ENCODE data around the gene DLK2.
"Not testable (repeated sequence)": the region's sequence is repeated elsewhere in the genome, so short reads cannot be mapped to it uniquely, and the experiment has no call there.

The DLK2 gene

DNA sequence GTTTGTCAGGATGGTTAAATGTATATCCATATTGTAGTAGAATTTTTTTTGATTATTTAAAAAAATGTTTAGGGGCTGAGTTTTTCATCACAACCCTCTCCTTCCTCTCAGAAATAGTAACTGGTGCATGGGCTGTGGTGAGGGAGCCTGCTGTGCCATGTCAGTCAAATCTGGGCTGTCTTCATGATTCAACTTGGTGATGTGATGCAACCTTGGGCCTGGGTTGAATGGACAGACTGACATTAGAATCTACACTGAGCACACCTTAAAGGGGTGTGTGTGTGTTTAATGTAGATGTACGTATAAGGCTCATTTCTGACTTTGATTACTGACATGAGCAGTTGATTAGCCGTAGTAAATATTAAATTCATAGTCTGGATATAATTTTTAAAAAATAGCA is 25.7 kb upstream of the DLK2 start:
- no peak for DNase-seq

DNA sequence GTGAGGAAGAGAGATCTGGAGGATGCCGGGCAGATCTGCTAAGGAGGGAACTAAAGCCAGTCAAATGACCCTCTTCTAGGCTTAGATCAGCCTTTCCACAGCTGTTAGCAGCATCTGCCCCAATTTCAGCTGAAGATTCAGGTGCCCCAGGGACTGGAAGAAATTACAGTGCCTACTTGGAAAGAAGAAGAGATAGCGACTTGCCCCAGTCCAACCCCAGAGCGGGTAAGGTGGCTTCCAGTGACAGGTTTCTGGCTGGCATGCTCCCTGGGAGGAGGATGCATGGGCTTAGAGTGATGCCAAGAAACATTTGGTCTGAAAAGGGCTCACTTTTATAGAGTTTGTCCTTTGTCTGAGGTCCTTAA is 22.6 kb upstream of the DLK2 start:
- peak; percentile 21 for DNase-seq

DNA sequence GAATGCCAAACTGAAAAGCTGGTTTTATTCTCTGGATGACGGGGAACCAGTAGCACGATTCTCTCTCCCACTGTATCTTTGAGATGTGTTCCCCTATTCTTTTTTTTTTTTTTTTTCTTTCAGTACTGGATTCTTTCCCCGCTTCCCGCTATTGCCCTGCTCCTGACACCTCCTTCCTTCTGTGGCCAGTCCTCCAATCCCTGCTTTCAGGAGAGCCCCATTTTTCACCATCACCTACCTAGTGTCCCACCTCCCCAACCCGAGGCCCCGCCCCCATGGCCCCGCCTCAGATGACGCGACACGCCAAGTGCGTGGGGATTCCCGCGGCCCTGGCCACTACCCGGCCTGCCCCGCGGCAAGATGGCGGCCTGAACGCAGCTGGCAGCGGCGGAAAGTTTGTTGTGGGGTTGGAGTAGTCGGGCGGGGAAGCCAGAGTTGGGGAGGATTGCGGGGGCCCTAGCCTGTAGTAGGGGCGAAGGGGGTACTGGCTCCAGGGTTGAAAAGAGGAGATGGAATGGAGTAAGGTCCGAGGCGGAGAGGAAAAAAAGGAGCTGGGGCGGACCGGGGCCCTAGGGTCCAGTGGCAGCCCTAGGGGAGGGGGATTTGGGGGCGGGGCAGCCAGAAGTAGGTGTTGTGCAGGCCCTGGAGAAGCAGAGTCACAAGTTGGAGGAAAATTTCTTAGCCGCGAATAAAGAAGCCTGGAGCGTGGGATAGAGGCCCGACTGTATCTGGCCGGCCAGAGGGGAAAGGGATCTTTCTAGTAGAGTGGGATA is 22.1 kb upstream of the DLK2 start, which contains the start of gene TJAP1:
Gene TJAP1, plus strand, starts transcription at position 336 of the 773 bp plus-strand sequence. CDS start 21,432 bp downstream, outside the sequence.
- peak; percentile 96 for DNase-seq

DNA sequence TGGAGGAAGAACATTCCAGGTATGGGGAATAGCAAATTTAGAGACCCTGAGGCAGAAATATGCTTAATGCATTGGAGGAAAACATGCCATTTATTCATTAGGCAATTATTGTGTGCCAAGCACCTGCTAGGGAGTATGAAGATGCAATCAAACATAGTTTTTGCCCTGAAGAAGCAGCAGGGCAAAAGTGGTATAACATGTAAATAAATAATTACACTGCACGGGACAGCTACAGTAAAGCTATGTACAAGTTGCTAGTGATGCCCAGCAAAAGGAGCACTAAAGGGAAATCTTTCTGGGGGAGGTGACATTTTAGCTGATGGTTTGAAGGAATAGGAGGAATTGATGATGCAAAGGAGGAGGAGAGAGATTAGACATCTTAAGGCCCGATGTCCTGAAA is 21.4 kb upstream of the DLK2 start:
- peak; percentile 30 for DNase-seq

DNA sequence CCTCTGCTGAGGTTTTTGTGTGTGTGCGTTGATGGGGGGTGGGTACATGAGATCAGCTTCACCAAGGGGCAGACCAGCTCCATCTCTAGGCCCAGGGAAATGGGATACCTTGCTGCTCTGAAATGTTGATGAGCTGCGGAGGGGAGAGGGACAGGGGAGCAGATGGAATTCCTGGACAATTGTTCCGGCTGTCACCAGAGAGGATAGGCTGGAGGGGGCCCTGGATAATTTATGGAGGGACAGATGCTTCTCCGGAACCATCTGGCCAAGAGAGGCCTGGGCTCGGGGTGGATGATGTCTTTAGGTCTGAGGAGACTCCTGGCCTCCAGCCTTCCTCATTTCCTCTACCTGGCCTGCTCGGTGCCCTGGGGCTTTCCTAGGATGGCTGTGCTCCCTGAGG is 20.2 kb upstream of the DLK2 start:
- no peak for DNase-seq

DNA sequence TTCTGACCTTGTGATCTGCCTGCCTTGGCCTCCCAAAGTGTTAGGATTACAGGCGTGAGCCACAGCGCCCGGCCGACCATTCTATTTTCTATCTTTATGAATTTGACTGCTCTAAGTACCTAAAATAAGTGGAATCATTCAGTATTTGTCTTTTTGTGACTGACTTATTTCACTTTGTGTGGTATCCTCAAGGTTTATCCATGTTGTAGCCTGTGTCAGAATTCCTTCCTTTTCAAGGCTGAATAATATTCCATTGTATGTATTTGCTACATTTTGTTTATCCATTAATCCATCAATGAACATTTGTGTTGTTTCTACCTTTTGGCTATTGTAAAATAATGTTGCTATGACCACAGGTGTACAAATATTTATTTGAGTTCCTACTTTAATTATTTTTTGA is 17.2 kb upstream of the DLK2 start:
- DNase-seq: no peak

DNA sequence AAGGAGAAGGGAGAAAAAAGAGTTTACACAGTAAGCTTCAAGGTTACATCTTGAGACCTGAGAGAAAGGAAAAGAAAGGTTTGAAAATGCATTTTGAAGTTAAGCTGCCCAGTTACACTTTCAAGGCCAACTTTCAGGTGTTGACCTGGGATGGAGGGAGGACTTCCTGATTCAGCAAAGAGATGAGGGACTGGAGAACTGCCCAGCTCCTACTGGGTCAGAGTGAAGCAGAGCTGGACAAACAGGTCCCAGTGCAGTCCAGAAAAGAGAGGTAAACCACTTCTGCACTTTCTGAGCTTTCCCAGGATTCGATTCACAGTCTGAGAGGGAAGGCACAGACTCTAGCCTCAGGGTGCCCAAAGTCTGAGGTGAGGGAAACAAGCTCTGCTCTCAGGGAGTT is 16.1 kb upstream of the DLK2 start:
- DNase-seq: no peak

DNA sequence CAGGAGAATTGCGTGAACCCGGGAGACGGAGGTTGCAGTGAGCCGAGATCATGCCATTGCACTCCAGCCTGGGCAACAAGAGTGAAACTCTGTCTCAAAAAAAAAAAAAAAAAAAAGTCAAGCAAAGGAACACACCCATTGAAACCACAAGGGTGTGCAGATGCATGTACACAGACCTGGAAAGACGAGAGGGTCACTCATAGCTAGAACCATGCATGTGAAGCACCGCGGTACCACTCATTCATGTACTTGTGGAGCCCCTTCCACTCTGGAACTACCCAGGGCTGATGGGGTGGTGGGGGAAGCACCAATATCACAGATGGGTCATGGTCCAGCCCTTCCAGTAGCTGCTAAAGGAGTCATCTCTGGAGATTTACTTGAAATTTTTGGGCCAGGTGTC is 14.6 kb upstream of the DLK2 start:
- no peak for DNase-seq

DNA sequence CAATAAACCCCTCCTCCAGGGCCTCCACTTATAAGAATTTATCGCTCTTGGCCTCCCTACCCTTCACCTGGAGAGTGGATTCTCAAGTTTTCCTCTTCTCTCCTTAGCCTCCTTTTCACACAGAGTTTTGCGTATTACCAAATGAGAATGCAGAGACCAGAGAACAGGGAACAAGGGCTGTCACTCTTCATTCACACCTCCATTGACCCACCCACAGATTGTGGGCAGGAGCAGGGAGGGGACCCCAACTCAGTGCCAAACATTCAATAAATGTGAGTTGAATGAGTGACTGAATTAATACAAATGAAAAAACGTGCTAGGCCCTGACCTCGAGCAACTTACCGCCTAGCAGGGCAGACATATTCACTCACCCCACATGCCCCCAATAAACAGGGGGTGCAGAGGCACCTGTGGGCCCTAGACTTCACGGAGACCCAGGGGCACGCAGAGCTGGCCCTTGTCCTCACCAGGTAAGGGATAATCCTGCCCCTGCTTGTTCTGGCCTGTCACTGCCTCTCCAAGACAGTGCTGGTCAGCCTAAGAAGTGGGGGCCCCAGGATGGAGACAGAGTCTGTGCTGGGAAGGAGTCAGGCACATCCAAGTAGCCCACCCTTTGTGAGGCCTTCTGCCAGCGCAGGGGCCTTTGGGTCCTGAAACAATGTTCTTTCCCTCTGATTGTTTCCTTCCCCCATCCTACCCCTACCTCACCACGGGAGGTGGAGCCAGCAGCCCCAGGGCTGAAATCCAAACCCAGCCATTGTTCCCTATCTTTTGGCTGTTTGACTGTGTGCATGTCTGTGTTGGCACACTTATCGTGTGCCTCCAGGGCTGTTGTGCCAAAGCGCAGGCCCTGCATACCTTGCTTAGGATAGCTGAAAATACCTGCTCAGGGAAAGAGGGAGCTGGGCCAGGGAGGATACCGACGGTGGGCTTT is 13.7 kb upstream of the DLK2 start:
- DNase-seq: no peak

DNA sequence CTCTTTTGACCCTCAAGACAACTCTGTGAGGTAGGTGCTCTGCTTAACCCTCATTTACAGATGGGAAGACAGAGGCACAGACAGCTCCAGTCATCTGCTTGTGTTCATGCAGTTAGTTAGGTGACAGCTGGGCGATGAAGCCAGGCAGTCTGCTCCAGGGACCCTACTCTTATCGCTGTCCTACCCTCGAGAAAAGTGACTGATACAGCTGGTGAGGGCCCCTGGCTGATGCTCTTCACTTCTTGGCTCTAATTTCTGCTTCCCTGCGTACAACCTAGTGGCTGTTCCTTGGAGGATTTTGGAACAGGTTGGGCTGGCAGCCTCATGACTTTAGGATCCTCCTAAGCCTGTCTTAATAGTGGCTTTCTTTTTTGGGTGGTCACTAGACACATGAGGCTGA is 12.9 kb upstream of the DLK2 start:
- DNase-seq: no peak

DNA sequence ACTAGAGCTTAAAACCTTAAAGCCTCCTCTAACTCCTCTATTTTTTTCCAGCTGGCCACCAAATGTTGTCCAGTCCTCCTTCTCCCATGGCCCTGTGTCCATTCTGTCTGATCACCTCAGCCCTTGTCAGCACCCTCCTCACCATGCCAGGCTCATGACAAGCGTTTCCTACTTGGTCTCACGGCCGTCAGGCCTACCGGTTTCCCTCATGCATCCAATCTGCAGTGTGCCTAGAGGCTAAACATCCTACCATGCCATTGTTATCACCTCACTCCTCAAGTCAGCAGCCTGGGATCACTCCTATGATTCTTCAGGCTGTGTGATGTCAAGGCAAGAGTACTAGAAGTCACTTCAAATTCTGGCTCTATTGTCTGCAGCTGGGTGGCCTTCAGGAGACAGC is 12.4 kb upstream of the DLK2 start:
- no peak for DNase-seq

DNA sequence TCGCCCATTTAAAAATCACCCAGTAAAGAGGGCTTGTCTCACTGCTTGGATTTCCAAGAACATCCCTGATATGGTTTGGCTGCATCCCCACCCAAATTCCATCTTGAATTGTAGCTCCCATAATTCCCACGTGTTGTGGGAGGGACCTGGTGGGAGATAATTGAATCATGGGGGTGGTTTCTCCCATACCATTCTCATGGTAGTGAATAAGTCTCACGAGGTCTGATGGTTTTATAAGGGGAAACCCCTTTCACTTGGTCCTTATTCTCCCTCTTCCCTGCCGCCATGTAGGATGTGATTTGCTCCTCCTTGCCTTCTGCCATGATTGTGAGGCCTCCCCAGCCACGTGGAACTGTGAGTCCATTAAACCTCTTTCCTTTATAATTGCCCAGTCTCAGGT is 11.9 kb upstream of the DLK2 start:
- DNase-seq: not testable (repeated sequence)

DNA sequence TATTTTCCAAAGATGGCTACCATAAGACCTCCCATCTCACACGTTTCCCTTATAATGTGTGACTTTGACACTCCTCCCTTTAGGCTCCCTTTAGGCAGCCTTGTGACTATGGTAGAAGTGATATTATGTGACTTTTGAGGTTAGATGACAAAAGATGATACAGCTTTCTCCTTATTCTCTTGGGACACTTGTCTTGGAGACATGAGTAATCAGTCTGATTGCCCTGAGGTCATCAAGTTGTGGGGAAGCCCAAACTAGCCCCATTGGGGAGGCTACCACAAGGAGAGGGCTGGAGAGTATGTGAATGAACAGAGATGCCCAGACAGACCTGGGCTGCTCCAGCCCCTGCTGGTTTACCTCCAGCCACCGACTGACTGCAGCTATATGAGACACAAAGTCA is 10.6 kb upstream of the DLK2 start:
- no peak for DNase-seq

DNA sequence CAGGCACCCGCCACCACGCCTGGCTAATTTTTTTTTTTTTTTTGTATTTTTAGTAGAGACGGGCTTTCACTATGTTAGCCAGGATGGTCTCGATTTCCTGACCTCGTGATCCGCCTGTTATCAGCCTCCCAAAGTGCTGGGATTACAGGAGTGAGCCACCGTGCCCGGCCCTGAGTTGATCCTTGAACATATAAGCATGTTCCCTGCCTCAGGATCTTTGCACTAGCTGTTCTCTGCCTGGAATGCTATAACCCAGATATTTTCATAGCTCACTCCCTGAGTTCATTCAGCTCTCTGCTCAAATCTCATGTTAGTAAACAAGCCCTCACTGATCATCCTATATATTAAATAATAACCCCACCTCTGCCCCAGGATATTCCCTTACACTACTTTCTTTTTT is 9.0 kb upstream of the DLK2 start:
- no peak for DNase-seq

DNA sequence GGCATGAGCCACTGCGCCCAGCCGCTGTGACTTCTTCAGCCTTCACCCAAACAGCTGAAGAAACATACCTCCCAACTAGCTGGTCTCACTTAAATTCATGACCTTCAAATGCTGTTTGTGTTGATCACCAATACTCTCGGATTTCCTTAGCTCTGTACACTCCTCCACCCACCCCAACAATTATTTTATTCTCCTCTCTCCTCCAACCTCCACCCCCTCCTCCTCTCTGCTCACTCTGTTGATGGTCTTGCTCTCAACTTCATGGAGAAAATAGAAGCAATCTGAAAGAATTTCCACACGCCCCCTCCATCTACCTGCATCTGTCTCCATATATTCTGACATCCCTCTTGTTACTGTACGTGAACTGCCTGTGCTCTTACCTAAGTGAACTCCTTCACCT is 6.6 kb upstream of the DLK2 start:
- no peak for DNase-seq

DNA sequence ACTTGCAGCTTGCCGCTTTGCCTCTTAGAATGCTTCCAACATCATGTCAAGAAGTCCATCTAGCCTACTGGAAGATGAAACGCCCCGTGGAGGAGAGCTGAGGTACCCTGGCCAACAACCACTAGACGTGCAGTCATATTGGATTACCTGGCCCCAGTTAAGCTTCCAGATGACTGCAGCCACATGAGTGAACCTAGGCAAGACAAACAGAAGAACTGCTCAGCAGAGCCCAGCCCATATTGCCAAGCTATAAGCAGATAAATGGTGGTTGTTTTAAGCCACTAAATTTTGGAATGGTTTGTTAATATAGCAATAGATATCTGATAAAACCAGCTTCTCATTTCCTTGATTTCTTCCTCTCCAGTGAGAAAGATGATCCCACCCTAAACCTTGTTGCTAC is 4.7 kb upstream of the DLK2 start:
- DNase-seq: no peak

DNA sequence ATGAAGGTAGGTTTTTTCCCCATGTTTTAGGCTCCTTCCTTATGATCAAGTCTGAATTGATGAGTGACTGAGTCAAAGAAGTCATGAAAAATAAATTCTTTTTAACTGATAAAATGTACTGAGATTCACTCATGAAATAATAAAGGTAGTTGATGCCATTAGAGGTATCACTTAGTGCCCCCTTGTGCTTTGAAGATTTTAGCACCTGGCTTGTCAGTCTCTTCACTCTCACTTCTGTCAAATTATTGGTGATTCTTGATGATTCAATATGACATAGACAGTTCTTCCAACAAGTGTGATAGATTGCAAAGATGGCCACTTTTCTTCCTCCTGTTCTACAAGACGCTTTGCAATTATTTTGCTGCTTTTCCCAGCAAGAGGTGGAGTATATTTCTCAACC is 4.2 kb upstream of the DLK2 start:
- DNase-seq: no peak

DNA sequence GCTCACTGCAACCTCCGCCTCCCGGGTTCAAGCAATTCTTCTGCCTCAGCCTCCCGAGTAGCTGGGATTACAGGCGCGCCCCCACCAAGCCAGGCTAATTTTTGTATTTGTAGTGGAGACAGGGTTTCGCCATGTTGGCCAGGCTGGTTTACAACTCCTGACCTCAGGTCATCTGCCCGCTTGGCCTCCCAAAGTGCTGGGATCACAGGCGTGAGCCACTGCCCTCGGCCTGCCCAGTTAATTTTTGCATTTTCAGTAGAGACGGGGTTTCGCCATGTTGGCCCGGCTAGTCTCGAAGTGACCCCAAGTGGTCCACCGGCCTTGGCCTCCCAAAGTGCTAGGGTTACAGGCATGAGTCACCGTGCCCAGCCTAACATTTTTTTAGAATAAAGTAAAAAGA is 2.8 kb upstream of the DLK2 start:
- DNase-seq: not testable (repeated sequence)

DNA sequence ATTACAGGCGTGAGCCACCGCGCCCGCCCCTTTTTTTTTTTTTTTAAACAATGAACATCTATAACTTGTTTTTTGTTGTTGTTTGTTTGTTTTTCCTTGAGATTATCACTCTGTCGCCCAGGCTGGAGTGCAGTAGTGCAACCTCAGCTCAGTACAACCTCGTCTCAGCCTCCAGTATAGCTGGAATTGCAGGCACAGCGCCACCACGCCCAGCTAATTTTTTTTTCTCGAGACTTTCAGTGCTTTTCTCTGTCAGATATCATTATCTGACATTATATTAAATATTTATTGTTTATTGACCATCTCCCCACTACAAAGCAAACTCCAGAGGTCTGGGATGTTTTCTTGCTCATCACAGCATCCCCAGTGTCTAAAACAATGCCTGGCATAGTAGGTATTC is 2.3 kb upstream of the DLK2 start:
- no peak for DNase-seq

DNA sequence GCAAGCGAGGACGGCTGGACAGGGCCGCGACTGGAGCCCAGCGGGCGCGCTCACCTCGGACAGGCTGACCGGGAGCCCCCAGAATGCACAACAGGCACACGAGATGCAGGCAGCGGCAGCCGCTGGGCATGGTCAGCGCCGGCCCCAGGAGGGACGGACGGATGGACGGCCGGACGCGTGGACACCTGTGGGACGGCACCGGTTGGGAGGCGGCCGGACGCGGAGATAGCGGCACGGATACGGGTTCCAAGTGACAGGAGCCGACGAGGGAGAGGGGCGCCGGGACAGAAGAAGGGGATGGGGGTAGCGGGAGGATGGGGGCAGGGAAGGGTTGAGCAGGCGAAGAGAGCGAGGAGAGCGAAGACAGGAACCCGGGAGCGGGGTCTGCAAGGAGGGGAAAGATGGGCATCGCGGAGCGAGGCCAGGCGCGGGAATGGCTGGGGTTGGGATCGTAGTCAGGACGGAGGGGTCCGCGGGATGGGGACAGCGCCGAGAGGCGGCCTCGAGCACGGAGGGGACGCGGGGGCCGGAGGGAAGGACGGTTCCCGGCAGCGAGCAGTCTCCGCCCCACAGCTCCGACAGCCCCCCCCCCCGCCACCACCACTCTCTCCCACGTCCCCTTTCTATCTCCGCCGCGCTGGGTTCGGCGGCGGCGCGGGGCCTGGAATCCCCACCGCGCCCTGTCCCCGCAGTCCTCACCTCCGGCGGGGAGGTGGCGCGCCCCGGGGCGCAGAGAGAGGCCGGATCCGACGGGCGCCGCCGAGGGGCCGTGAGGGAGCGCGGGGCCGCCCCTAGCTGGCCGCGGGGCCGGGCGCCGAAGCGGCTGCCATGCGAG is 435 bp downstream of the DLK2 start:
- peak; percentile 34 for DNase-seq

DNA sequence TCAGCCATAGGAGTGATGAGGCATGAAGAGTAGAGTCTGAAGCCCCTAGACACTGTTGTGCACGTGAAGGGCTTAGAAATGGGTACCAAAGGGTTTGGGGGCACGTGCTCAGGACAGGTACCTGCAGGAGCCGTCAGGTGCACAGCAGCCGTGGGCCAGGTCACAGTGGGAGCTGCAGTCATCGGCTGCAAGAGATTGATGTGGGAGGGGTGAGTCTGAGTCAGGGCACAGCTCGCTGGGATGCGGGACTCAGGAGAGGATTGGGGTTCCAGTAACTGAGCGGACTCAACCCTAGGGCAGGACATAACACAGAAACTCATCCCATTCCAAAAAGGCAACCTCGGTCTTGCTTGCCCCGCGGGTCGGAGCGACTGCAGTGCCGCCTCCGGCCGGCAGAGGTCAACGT is 1.1 kb downstream of the DLK2 start:
- peak; percentile 70 for DNase-seq

DNA sequence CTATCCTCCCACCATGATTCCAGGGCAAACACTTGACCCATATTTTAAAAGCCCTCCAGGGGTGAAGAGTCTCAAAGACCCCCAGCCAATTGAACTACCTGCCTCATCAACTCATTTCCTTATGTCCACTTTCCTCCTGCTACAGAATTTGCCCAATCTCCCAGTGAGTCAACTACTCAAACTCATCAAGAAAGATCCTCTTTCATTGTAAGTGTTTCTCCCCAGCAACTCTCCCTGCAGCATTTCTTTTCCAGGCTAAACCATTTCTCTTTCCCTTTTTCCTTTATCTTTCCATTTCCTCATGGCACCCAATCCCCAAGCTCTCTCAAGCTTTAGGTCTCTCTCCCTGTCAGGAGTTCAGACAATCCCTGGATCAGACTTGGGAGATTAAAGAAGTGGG is 1.5 kb downstream of the DLK2 start:
- DNase-seq: no peak

DNA sequence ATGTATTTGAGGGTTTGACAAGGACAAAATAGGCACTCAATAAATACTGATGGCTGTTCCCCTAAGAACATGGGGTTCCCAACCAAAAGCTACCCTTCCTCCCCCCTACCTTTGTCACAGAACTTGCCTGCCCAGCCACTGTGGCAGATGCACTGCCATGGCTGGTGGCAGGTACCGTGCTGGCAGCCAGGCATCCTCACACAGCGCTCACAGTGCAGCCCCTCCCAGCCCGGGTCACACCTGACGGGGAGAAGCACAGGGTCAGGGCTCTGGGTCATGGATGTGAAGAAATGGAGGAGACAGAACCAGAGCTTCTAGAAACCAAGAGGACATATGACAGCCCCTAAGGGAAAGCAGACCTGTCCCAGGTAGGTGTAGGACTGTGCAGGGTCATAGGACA is 2.5 kb downstream of the DLK2 start:
- DNase-seq: no peak

Measured in CD4-positive, alpha-beta T cell treated with Interleukin-17A for 1 hour (primary cell).